ENCODE results near the gene C19orf73.

DNA sequence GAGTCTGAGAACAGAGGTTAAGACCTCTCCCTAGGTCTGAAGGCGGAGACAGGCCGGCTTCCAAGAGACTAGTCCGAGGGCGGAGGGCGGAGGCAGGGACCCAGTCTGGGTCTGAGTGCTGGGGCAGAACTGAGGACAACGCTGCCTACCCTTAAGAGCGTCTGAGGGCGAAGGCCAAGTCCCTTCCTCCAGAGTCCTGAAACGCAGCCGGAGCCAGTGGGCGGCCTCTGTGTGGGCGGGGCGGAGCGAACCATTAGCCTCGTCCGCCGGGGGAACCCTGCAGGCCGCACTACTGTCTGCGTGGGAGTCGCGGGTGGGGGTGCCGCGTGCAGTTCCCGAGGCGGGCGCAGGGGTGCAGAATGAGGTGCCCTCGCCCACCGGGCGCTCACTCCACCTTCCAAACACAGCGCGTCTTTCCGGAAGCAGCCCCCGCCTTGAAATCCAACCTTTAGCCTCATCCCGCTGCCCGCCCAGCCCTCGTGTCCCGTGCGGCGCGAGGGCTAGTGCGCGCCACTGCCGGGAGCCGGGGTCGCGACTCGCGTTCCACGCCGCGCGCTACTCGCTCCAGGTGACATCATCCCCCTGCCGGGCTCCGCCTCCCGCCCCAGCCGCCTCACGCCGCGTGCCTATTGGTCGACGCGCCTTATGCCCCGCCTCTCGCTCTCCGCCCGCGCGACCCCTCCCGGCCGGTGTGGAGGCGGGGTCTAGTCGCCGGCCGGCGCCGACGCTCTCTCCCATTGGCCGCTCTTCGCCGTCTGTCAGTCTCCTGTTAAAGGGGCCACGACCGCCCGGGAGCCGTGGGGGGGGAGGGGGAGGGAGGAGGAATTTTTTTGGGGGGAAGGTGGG, at the start of gene C19orf73:
- TF ChIP-seq CTCF (IDR thresholded peaks at IDR 0.05 in 2 of 3, conservative IDR thresholded peaks at IDR 0.05 in 1 of 3; ENCODE audit: borderline replicate concordance in 1 of 3, insufficient read depth in 1 of 3, low read depth in 2 of 3, low read length in 2 of 3) (no peak), POLR2A (IDR thresholded peaks at IDR 0.05; ENCODE audit: borderline replicate concordance, extremely low read depth, insufficient read depth, insufficient read length) (peak; percentile 87)
